ENCODE results near the gene AVEN.

The AVEN gene

GRCh38 chr15:33908406-33908805 is 130.6 kb downstream of the AVEN start:
- no peak for DNase-seq

GRCh38 chr15:33907326-33907725 is 131.7 kb downstream of the AVEN start:
- DNase-seq, result no peak

- DNase-seq, result no peak
Observed at GRCh38 chr15:33903661-33904060, 135.3 kb downstream of the AVEN start.

DNA sequence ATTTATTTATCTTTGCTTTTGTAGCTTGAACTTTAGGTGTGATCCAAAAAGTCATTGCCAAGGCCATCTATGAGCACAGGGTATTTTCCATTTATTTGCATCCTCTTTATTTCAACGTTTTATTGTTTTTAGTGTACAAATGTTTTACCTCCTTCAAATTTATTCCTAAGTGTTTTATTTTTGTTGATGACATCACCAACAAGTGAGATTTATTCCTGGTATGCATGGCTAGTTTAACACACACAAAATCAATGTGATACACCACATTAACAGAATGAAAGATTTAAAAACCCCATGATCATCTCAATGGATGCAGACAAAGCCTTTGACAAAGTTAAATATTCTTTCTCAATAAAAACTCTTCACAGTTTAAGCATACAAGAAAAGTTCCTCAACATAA is 137.0 kb downstream of the AVEN start:
- no peak for DNase-seq

GRCh38 chr15:33894193-33894592 is 144.8 kb downstream of the AVEN start:
- DNase-seq, result no peak

DNA sequence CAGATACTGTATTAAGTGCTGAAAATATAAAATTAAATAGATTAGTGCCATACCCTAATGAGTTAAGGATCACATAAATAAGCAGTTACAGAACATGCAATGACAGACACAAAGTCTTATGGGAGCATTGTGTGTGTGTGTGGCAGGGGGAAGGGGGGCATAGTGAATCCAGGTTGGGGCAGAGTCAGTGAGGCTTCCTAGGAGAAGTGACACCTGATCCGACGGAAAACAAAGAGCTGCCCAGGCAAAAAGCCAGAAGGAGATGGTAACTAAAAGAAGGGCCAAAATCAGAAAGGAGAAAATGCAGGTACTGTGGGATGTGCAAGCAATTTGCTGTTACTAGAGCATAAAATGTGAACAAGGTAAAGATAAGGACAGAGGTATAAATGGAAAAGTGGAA is 150.8 kb downstream of the AVEN start:
- no peak for DNase-seq

DNA sequence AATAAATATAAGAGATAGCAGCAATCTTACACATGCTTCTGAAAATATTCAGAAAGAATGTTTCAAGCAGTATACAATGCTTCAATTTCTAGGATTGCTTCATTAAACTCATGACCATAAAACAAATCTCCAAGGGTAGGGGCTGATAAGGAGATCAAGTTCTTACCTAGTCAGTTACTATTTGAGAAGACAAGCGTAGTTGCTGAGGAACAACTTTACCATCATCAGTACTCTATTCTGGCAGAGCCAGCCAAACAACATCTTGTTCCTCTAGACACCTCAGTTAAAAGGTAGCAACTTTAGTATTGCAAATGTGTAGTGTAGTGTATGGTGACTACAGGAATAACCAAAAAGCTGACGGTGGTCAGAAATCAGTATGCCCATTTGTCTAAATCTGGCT is 156.1 kb downstream of the AVEN start:
- DNase-seq, result no peak

GRCh38 chr15:33874156-33874555 is 164.8 kb downstream of the AVEN start:
- DNase-seq, result no peak

DNA sequence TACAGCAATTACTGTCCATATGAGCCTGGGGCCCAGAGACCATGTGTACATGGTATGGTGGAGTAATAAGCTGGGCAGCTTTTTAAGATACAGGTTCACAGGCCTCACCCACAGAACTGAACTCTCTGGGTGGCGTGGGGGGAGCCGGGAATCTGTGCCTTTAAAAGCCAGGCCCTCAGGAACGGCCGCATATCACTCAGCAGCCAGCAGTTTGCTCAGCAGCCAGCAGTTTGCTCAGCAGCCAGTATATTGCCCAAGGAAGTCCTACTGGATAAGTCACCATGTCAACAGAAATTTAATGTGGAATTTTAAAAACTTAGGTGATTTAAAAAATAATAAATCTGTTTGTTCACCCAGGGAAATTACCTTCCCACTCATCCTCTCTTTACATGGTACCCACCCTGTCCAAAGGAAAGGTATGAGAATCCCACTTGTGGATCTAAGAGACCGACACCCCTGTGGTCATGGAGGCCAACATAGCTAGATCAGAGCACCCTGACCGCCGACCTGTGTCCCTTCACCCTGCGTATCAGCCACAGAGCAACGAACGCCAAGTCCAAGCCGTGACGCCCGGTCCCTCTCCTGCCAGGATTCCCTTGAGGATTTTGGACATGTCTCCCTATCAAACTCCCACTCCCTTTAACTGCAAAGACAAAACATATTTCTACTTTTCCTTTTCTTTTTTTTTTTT is 166.4 kb downstream of the AVEN start:
- no peak for DNase-seq

DNA sequence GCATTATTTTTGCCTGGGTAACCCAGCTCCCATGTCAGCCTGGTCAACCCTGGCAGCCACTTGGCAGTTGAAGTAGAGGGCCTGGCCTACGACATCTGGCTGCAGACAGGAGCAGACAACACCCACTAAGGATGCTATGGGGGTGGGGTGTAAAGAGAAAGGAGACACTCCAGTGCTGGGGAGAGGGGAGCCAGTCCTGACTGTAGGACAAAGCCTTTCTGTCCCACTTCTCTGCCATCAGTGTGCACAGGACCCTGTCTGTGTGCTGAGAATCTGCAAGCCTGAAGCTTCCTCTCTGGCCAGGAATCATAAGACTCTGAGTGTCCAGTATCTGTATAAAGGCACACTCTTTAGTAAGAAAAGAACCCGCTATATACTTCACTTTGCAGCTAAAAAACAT is 167.0 kb downstream of the AVEN start:
- no peak for DNase-seq

DNA sequence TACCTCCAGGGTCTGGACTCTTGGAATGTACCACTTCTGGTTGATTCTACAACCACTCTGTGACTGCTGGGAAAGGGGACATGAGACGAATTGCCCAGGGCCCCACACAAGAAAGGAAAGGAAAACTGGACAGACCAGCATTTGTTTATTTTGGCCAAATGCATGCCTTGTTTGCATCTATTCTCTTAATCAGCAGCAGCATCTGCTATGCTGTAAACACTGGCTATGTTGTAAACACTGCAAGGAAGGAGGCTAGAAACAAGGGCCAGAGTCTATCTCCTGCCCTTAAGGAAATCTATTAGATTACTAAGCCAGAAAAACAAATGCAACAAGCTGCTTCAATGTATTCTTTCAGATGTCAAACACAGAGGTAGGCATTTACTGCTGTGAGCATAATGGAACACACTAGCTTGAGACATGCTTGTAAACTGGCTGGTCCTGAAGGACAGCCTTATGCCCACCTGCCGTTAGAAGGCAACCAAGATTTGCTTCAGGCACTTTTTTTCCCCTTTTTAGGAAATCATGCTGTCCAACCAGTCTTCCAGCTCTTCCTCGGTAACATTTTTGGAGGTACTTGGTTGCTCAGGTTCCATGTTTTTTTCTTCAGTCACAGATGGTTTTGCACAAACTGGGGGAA is 172.8 kb downstream of the AVEN start:
- DNase-seq, result no peak

GRCh38 chr15:33865416-33865815 is 173.6 kb downstream of the AVEN start:
- DNase-seq, result no peak

DNA sequence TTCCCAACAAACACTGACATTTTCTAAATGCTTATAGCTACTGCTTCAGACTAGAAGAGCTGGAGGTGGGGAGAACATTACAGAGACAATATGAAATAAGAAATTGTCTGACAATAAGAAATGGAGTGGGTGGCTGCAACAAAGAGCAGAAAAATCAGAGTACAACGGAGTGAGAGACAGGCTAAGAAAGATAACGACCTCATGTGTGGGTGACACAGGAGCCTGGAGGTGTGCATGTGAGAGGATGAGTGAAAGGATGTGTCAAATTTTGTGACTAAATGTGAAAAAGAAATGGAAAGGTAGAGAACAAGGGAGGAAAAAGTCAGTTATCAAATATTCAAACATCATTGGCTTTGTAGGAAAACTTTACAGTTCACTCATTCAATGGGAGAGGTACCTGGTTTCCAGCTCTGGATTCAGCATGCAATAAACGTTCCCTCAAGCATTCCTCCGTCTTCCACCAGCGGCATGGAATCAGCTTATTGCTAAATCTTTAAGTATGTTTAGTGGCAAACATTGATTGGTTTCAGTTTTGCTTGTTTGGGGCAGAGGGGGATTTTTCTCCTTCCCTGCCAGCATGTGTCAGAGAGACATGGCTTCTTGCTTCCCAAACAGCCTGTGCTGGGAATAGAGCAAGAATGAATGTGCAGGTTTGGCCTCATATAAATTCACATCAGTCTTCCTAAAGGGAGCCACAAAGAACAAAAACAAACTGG is 174.5 kb downstream of the AVEN start:
- no peak for DNase-seq

DNA sequence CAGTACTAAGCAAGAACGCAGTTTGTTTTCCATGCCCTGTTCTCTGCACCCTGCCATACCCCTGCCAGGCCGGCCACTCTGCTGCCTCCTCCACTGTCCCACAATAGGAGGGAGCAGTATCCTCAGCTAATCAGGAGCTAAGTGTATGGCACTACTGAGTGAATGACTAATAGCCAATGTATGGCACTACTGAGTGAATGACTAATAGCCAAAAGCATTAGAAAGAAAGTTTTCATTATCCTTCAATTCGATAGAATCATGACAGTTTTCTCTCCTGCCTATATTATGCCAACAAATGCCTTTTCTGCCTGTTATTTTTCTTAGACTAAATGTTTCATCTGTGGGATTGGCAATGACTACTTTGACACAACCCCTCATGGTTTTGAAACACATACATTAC is 178.2 kb downstream of the AVEN start:
- no peak for DNase-seq

- no peak for DNase-seq
Observed at GRCh38 chr15:33859992-33860545, 178.9 kb downstream of the AVEN start.

GRCh38 chr15:33858836-33859235 is 180.2 kb downstream of the AVEN start:
- DNase-seq, result no peak

- DNase-seq, result no peak
Observed at GRCh38 chr15:33857726-33858125, 181.3 kb downstream of the AVEN start.

GRCh38 chr15:33852570-33852969 is 186.4 kb downstream of the AVEN start:
- no peak for DNase-seq

DNA sequence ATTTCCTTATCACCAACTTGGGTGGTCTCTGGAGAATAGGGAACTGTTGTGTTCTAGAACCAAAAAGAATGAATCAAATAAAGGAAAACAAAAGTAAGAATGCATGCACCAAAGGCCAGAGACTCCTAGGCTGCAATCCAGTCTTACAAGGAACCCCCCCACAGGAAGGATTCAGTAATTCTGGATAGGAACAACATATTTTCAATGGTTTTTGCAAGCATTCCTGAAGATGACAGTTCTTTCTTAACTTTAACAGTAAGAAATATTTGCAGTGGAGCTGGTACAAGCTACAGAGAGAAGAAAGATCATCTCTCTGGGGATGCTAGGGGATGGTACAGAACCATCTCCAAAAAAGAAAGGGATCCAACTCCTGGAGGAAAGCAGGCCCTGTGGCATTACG is 186.9 kb downstream of the AVEN start:
- DNase-seq, result no peak

DNA sequence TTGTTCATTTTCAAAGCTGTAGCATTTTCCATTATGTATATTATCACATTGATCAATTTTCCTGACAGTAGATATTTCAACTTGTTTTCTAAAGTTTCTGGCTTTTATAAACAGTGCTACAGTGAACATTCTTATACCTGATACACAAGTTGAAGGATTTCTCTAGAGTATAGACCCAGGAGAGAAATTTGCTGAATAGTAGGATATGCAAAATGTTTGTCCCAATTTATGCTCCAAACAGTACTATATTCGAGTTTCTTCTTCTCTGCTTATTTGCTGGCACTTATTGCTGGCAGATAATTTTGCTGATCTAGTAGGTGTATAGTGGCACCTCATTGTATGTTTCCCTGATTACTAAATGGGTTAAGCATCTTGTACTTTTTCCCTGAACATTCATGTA is 187.9 kb downstream of the AVEN start:
- no peak for DNase-seq

DNA sequence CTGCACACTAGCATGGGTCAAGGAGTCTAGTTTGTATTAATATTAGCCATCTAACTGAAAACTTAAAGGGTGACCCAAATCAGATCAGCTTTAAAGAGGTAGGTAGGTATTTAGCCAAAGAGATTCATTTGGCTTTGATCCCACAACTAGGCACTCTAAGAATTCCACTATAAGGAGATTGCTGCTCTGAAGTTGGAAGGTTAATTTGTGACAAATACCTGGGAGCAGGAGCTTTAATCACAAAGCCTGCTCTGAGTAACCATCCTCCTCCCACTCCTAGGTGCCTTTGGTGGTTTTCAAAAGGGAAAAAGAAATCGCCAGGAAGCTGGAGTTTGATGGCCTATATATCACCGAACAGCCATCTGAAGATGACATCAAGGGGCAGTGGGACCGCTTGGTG is 191.0 kb downstream of the AVEN start:
- no peak for DNase-seq

DNA sequence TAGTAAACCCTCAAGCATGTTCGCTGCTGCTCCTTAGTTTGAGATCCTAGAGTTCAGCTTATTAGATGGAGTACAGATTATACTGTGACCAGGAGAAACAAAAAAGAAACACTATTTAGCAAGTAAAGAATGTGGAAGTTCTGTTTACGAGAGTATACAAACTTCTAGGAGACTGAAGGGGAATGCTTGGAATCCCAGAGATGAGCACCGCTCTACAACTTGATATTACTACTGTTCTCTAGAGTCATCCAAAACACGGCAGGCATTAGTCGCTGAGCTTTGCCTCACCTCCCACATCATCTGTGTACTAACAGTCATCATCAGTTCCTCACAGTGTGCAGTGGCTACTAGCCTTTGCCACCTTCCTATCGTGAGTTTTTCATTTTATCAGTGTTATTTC is 192.1 kb downstream of the AVEN start:
- no peak for DNase-seq

GRCh38 chr15:33846142-33846541 is 192.9 kb downstream of the AVEN start:
- no peak for DNase-seq

DNA sequence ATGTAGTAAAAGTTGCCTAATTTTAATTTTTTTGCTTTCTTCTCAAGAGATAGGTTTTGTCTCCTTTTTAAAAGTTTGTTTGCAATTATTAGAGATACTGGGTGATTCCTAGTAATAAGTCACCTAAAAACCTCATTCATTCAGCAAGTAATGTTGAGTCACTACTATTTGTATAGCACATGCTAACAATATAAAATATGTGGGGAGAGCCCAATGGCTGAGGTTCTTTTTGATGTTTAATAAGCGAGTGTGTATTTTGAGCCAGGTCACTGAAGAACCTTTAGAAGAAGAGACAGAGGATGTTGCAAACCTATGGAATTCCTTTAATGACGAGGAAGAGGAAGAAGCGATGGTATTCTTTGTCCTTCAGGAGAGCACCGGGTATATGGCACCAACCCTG is 194.4 kb downstream of the AVEN start:
- DNase-seq, result no peak
